Activated T-cell treated with anti-CD3 and anti-CD28 coated beads for 1 hour (primary cell): ENCODE measurements around the gene BCOR.

ENCODE experiments used
- DNase-seq: peaks from one replicate; pipeline ENCODE4 v3.0.0-alpha.2; 2020; ENCODE audit warnings: low read depth

The BCOR gene

DNA sequence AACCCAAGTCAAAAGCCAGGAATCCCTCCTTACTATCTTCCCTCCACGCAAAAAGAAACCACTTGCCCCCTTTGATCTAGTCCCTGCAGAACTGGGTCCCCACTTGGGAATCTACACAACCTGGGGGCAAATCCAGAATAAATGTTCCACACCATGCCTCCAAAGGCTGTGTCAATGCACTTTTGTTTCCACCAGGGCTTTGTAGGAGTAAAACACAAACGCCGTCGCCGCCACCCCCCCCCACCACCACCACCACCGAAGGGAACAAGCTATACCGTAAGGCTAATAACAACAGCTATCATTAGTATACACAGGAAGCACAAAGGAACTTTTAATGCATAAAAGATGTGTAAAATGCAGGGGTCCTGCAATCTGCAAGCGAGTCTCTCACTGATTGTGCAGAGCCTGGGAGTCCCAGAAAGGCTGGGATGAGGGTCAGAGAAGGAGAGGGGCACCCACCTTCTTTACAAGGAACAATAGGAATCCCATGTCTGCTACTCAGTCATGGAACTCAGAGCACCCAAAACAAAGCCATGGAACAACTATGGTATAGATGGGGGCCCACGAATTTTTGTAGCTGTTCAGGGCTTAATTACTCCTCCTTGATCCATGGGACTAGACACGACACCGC is 13.2 kb downstream of the BCOR start:
- no peak for DNase-seq

DNA sequence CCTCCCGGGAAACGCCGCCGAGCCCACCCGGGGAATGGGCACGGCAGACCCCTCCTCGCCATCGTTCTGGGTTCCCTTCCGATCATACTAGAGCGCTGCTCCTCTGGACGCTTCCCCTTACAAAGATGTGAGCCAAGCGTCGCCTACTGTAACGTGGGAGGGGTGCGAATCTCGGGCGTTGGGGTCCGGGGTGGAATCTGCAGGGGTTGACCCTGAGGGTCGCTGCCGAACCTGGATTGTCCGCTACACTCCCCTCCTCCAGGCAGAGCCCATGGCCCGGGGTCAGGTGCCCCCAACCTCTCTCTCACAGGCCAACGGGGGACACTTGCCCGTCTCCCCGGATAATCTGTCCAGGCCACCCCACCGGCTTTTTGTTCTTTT is 13.8 kb downstream of the BCOR start:
- DNase-seq, result no peak

DNA sequence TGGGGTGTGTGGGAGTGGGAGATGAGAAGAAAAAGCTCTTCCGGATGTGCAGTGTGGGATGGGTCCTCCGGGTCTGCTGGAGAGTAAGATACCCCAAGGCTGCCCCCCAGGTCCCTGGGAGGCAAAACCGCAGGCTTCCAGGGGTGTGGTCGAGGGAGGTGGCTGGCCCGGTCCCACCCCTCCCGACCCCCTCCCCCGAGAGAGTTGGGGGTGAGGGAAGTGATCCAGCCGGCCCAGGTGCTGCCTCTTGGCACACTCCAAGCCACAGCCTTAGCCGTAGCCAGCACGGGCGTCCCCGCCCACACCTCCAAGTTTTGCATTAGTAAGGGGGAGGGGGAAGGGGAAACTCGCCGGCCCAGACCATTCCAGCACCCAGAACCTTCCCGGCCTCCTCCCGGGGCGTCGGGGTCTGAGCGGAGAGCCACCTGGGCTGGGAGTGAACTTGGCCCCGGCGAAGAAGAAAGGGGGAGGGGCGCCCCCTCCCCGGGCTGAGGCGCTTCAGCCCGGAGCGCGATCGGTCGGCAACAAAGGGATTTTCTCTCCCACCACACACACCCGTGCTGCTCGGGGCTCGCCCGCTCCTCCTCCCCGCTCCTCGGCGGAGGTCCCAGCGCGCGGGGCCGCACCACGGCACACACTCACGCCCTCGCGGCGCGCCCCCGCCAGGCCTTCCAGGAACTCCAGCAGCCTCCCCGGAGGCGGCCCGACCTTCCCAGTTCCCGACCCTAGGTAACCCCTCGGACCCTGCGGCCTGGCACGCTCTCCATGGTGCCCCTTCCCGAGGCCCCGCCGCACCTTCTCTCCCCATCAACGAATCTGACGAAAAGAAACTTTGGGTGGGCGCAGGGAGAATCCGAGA is 14.4 kb downstream of the BCOR start:
- DNase-seq, result no peak

DNA sequence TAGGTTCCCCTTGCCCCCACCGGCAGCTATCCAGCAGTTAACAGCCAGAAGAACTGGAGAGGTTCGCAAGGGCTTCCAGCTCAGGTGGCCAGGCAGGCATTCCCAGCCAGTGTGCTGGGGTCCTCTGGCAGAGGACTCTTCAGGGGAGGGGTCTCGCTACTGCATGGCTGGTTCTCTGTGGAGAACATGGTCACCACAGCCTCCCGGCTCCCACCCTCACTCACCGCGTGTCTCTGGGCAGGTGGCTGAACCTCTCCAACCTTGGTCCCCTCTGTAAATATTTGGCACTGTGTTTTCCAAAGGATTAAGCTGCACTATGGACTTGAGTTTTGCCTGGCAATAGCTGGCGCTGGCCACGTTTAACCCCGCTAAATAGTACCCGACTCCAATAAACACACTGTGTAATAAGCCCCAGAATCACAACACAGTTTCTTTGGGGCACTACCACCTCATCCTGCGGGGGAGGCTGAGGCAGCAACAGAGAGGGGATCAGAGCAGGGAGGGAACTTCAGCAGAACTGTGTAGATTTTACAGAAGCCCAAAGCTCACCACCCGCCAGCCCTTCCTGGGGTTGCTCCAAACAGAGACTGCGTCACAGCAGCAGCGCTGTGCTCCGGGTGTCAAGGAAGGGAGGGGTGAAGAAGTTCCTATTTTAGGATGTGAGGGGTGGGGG is 15.2 kb downstream of the BCOR start:
- DNase-seq, result no peak

DNA sequence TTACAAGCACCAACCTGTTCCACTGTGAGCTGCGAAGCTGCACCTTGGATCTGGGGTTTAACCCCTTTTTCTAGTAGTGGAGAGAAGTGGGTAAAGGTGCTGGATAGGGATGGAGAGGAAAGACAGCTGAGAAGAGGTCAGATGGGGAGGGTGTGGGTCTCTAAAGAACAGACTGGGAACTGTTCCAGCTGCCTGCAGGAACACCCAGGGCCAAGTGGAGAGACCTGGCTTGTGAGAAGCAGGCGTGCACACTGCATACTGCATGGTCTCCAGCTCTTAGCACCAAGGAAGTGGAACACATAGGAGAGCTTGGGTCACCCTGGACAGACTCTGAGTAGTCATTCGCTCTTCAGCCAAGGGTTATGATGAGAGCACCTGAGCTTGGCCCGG is 16.1 kb downstream of the BCOR start:
- DNase-seq, result no peak

DNA sequence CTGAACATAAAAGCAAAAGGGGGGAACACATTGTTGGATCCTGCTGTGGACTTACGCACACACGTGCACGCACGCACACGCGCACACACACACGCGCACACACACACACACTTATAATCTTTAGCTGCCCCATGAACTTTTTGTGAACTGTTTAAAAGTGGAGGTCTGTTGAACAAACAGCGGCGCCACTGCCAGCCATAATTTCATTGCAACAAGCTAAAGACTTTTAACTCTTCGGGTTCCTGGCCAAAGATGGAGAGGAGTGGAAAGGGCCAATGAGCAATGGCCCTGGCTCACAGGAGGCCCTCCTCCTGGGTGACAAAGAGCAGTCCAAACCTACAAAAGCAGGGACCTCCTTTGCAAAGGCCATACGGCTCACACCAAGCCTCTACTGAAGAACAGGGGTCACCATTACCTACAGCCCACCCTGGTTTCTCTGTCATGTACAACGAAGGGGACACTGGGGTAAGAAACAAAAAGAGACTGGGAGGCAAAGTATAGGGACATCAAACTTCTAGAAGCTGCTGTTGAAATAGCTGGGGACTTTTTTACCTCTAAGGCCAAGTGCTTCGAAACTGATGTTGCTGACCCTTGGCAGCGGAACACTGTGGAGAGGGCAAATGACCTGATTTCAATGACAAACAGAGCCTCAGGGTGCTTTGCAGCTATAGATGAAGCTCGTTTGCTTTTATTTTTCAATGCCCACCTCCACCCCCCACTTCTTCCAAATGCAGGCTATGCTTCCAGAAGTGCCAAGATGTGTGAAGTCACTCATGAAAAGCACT is 16.7 kb downstream of the BCOR start:
- no peak for DNase-seq

DNA sequence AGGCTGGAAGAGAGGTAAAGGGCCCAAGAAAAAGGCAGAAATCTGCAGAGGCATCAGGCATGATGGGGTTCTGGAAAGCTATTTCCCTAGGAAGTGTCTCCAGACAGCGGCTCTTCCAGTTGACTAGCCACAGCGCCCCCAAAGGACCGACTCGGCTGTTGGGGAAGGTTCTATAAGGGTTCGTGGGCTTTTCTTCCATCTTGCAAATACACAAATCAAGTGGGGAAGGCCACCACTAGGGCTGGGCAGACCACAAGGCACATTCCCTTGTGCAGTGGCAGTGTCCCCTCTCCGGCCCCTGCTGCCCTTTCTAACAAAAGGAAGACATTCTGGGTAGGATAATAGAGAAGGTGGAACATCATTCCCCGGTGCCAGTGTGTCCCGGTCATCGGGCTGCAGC is 18.2 kb downstream of the BCOR start:
- DNase-seq, result no peak

DNA sequence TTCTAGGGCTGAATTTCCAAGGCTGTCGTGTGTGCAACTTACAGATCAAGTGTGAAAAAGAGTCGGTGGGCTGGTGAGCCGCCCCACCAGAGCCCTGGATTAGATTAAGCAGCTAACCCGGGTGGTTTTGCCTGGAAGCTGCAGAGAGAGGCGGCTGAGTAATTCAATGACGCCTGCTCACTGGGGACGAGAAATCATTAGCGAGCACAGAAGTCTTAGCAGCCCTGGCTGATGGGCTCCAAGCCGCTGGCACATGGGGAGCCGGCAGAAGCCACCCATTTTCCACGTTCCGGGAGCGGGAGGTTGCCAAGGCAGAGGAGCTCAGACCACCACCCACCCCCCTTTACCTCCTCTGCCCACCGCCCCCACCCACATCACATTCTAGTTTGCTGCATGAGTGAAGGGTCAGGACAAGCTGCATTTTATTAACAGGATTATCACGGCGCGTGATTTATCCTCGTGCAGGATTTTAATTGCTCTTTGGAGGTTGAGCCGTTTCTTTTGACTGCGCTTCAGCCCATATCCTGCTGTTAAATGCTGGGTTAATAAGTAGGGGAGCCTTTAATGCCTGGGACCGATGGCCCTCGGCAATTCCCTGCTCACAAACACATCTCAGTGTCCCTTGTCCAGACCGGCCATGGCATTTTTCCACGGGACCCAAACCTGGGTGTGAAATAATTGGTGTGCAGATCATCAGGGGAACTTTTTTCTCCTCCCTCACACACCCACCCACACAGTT is 19.1 kb downstream of the BCOR start:
- DNase-seq, result no peak

DNA sequence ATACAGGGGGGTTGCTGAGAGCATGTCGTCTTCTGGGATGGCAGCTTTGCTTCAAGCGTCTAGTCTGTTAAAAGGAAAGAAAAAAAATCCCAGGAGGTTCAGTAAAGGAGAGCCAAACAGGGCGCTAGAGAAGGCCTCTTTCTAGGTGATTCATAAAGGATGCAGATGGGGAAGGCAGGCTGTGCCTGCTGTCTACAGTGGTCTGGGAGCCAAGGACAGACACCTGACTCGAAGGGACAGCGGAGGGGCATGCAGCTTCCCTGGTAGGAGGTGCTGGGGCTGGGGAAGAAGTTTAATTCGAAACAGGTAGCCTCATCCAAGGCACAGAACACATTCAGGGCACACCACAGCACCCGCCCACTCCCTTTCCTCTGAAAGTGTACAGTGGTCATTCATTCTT is 19.9 kb downstream of the BCOR start:
- no peak for DNase-seq

DNA sequence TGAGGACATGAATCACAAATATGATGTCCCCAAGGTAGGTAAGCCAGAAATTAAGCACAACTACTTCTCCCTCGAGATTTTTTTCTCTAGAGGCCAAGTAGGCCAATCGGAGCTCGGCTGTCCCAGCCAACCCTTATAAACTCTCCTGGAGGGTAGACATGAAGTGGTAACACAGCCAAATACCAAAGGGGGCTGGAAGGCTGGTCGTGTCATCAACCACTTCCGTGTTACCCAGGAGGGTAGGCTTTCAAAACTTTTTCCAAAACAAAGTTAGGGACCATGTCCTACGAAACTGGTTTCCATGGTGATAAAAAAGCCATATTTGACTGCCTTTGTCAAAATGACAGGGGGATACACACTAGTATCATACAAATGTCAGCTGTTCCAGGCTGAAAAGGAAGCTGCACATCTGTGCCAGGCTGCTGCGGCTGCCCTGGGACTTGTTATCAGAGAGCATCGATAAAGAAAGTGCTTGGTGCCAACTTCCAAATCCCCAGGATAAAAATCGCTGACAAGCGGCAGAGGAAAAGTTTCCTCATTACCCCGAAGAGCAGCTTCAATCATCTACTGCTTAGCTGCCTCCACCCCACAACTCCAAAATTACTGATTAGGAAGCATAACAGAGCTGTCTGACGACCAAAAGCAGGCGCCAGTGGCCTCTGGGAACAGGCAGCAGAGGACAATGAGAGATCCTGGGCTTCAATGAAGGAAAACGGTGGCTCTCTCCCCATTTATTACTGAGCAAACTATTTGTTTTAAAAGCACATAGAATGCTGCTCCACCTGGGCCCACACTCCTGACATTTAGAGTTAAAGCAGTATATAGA is 20.8 kb downstream of the BCOR start:
- DNase-seq, result no peak

DNA sequence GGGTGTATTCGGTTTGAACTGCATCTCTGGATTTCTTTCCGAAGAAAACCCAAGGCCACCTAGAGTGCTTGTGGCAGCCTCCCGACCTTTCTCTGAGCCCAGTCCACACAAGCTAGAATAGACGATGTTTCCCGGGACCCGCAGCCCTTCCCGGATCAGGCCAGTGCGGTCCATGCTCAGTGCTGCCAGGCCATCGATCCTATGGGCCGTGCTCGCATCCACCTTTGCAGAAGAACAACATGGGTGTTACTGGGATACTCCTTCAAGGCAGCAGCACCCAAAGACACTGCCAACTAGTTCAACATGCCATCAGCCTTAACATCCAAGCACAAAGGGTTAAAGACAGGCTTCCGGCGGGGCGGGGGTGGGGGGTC is 22.8 kb downstream of the BCOR start:
- DNase-seq, result no peak

DNA sequence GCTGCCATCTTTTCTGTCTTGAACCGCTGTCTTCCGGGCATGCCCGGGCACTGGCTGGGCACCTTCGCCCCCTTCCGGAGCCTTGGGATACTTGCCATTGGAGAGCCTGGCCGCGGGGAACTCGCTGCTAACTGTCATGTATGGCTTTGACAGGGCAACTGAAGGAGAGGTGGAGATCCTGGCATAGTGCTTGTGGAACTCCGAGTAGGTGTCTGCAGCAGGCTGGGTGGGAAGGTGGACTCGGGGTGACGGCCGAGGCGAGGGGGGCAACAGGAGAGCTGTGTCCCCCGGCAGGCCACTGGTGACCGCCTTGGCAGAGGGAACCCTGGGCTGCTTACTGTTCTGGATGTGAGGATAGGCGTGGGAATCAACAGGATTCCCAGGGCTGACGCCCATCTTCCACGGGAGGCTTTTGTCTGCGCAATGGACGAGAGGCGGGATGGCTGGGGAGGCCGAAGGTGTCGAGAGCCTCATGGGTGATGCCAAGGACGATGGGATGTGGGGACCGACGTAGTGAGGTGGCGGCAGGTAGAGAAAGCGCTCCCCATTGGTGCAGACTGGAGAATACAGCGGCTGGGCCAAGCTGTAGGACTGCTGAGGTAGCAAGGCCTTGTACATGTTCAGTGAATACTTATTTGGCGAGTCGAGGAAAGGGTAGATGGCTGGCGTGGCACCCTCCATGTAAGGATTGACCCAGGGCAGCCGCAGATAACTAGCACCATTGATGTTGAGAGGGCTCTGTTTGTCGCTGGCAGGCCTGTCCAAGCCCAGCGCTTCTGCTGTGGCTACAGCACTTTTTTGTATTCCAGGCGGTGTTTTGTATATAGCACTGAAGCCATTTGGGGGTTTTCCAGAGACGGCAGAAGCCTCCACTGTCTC is 23.4 kb downstream of the BCOR start:
- no peak for DNase-seq

DNA sequence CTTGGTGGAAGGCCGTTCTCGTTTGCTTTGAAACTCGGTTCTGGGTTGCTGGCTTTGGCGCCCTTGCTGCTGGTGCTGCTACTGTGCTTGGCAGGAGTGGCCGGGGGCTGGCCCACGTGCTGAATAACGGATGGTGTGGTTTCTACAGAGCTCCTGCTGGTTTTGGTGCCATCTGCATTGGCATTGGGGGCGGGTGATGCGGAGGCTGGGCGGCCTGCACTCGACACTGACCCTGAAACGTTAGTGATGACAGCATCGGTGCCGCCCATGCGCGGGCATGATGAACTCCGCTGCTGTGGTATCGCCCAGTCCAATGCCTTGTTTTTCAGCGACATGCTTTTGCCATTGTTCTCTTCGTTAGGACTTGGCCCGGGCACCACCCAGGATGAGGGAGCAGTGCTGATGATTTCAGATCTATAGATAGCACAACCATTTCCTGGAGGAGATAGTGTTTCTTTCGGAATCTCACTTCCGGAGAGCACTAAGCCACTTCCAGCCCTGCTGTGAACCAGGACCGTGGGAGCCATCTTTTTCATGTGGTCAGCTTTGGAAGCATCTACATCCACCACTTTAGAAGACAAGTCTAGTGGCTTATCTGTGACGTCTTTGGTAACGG is 24.2 kb downstream of the BCOR start:
- DNase-seq, result no peak

DNA sequence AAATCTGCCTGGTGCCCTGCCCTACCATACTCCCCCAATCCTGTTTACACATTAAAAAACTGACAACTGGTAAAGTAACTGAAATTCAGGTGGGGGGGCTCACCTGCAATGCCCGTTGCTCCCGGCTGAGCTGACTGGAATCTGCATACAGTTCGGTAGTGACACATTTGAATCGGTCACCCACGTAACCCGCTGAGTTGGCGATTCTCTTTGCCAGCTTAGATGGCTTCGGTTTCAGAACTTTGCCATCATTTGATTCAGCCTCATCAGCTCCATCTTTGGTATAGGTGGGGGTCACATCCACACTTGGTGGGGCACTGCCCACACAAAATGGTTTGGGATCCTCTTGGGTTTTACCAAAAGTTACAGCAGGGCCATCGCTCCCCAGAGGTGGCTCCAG is 25.5 kb downstream of the BCOR start:
- no peak for DNase-seq

DNA sequence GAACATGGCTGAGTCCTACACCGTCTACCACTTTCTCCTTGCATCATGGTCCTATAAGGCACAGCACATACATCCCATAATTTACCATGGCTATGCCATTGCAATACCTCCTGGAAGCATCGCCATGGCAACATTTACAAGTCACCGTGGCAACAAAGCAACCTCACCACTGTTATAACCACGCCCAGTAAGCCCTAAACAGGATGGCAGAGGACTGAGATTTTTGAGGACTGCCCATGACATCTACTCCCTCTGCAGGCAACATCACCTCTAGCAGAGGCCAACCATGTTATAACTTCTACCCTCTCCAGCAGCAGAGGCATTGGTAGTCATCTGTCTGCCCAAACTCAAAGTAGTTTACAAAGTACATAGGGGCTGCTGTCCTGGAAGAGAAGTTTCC is 29.7 kb downstream of the BCOR start:
- DNase-seq, result no peak

DNA sequence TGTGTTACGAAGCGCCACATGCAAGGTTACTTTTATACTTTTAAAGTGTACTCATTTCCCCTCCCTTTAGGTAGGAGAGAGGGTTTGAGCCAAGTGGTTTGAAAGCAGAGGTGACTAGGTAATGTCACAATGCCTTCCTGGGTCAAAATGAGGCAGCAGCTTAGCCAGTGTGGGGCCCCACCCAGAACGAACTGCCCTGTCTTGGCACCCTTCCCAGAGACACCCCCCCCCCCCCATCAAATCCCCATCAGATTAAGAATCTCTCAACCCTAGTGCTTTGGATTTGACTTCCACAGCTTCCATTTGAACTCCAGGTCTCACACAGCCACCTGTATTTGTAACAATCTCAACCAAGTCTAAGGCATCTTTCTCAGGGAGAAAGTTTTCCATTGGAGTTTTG is 31.1 kb downstream of the BCOR start:
- no peak for DNase-seq

DNA sequence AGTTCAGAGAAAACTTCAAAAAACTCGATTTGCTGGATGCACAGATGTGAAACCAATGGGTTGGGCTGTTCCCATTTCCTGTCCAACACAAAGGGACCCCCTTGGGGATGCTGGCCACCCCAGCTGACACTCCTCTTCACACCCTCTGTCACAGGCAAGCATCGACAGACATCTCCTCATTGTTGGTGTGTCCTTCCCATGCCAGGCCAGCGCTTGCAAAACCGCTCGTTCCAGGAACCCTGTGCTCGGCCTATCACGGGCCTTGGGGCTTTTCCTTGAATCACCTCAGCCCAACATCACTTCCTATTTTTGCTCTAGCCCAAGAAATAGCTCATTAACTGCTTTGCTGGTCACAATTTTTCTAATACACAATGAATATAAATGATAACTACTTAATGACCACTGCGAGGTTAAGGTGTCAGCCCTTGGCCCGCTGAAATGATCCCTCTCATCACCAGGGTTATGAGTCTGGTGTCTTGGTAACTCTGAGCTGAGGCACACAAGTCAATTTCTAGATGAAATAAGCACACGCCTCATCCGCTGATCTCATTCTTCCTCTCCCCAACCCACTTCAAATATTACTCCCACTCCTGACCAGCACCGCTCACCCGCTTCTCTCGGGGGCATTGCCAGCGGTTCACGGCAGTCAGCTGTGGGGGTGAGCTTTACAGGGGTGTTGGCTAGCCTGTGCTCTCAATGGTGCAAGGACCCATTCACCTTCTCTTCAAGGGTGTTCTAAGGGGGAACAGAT is 32.3 kb downstream of the BCOR start:
- no peak for DNase-seq

DNA sequence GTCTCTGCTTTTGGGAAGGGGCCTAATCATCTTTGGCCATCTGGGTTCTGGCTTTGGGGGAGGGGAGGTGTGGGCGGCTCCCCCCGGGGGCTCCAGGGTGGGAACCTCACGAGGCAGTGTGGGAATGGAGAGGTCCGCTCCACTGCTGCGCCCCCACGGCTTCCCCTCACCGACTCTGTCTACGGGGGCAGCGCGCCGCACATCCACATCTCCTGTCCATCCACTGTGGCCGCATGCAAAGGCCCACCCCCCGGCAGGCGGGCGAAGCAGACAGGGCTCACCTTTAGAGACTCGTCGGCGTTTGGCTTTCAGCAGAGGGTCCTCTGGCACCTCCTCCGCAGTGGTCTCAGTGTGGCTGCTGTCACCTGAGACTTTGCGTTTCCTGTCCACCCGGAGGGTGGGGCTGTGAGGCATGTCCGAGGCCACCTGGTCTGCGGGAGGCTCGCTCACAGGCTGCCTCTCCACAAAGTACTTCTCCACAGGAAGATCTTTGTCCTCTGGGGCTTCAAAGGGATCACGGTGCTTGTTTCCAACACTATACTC is 33.6 kb downstream of the BCOR start:
- no peak for DNase-seq

DNA sequence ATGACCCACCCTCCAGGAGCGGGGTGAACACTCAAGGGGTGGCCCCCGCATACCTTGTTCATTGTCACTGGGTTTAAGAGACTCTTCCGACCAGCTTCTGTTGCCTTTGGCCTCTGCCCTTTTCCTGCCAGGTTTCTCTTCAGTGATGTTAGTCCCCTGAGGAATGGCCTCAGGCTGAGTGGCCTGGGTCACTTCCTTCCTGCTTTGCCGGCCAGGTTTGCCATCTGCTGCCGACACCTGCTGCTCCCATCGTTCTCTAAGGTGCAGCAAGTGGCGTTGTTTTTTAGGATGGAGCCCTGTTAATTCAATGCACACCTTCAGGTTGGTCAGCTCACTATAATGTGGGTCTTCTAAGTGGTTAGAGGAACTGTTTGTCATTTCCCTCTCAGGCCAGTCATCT is 34.2 kb downstream of the BCOR start:
- no peak for DNase-seq
